ENCODE measurements around the gene FAM181B.
A peak's percentile ranks its signal among the peaks of the same experiment; 100 is the strongest.
"Not testable (repeated sequence)": the region's sequence is repeated elsewhere in the genome, so short reads cannot be mapped to it uniquely, and the experiment has no call there.

FAM181B gene

DNA sequence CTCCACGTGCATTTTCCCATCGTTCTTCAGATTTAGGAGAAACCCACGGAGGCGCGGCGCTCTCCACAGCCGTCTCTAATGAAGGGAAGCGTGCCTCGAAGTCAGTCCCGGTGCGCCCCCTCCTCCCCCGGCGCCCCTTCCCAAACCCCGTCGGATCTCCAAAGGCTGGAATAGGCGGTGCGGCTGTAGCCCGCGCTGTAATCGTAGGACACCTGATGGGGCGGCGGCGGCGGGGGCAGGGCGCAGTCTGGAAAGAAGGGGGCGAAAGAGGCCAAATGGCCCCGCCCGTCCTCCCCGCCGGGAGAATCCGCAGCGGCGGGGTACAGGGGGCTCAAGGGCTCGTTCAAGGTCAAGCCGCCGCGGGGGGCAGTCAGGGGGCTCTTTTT lies 1.3 kb downstream of the FAM181B start:
- DNase-seq = no peak

DNA sequence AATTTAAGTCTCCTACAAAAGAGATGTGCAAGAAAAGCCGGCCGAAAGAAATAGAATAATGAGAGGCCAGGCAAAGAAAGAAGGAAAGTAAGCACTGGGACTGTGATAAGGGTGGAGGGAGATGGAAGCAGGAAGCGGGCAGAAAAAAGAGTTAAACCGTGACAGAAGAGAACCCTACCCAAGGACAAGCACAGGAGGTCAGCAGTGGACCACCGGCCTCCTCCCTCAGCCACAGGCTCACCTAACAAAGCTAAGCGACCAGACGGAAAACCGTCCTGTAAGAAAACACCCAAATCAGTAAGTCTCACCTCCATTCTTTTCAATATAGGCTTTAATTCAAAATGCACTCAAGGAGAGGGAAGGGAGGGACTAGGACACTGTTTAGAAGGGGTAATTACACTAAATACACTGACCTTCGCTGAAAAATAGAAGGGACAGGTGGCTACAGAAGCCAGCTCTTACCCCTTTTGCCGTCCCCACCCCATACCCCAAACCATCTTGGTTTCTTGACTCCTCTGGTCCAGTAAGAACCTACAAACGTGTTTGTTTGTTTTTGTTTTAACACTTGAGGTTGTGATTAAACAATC lies 1.9 kb downstream of the FAM181B start:
- no peak for DNase-seq

DNA sequence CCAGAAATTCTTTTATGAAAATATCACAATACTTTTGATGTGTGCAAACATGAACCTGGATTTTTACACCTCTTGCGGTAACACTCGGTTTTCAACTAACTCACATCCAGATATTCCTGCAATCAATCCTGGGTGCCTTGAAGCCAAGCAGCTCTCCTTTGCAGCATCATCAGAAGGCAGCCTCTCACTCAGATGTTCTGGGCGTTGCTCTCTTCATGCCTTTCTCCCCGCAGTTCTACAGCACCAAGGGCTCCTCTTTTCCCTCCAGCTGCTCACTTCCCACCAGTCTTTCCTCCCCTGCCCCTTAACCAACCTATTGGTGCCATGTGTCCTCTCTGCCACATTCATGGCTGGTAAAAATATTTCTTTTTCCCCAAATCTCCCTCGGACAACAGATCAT lies 2.9 kb downstream of the FAM181B start:
- no peak for DNase-seq

DNA sequence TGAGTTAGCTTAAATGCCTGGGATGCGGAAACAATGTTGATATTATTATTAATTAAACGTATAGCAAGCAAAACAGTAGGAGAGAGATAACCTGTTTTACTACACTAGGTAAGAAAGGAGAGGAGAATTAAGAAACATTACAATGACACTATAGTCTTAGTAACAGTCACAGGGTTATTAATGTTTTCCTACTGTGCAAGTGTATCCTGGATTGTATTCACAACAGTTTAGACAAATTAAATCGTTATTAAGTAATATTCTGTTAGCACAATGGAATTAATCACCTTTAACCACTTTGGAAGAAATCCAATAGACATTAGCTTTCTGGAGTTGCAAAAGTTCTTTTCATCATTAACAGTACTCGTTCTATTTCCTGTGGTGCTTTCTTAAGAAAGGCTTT lies 3.4 kb downstream of the FAM181B start:
- no peak for DNase-seq

DNA sequence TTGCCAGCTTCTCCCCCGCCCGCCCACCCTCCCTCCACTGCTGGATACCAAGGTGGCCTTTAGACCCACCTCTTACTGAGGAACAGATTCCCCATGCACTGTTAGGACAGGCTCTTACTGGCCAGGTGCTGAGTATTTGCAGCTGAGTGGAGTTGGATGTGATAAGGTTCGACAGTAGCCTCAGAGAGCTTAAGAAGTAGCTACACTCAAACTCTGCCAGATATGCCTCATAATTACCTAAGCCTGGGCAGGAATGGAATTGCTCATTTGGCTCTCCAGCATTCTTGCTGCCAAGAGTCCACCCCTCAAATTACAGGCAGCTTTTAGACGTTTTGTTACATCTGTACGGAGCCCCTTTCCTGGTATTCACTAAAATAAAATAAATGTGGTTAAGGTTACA lies 9.6 kb downstream of the FAM181B start:
- DNase-seq = no peak

DNA sequence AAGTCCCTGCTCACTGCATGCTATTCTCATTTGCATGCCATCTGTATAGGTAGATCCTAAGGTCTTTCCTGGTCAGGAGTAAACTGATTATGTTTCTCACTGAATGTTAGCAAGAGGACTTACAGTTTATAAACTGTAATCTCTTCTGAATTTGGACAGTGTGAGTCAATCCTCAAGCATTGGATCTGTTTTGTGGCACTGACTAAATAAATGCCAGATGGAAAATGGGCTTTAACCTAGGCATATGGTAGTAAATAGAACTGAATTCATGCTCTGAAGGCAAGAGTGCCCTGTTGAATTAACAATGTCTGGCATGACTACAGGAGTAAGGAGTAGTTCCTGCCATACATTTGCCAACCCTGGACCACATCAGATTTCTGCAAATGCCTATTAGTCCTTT lies 11.4 kb downstream of the FAM181B start:
- DNase-seq = no peak

DNA sequence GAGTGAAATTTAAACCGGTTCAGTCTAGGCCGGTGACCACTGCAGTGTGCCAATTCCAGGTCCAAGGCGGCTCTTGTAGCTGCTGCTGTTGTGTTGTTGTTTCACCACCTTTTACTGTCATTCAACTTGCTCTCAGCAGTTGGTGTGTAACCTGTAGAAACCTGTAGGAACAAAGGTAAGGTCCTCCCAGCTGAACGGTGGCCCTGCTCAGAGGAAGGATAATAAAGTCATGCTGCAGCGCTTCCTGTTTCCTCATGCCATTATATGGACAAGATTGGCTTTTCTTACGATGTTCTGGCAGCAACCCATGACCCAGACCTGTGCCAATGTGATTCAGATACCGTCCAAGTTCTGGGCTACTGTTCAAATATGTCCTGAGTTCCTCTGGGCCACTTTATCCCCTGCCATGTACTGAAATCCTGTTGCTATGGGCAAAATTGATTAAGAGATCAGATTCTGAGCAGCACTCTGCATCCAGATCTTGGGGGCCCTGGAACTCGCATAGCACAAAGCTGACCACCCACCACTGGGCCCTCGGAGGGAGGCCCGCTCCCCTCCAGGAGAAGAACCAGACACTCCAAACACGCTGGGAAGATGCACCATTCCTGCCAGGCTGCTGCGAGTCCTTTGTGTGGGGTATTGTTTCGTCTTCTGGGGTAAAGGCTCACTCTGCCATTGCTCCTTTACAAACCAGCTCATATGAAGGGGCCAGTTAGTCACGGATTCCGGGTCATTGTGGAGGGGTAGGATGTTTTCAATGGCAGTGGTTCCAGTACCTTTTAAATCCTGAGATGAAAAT lies 13.2 kb downstream of the FAM181B start:
- DNase-seq = no peak

DNA sequence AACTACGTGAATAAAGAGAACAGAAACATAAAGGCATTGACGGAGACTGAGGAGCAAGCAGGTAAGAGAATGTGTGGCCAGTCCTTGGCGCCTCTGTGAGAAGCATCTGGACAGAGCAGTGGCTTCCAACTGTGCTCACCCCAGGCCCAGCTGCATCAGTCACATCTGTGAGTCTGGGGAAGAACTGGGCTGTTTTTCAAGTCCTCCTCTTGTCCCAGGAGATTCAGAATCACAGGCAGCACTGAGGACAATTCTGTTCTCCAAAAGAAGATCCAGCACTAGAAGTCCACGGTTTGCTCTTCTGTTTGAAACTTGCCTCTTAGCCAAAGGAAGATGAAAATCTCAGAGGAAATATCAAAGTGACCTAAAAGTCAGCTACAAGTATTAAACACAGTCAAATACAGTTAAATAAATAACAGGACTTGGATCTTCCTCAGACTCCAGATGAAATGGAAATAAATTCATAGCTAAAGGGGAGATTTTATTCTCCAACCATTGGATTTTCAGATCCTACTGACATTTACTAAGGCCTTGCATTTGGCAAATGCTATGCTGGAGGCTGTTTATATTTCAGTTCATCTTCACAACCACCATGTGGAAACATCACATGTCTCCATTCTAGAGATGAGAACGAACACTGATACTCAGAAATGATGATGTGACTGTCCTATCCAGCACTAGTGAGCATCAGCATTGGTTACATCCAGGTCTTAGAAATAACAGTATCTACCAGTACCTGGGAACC lies 14.1 kb downstream of the FAM181B start:
- no peak for DNase-seq

DNA sequence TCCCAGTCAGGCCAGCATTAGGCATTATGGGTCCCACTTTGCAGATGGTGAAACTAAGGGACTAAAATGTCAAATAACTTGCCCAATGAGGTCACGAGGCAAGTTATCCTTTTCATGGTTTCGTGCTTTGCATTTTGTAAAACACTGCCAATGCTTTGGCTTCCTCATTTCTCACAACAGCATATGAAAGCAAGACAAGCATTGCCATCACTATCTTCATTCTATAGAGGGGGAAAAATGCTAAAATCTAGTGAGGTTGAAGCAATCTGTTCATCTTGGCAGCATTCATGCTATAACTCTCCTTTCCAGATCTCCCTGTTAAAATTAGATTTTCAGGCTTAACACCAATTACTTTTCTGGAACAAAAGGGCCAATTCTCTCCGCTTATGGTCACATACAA lies 14.8 kb downstream of the FAM181B start:
- no peak for DNase-seq

DNA sequence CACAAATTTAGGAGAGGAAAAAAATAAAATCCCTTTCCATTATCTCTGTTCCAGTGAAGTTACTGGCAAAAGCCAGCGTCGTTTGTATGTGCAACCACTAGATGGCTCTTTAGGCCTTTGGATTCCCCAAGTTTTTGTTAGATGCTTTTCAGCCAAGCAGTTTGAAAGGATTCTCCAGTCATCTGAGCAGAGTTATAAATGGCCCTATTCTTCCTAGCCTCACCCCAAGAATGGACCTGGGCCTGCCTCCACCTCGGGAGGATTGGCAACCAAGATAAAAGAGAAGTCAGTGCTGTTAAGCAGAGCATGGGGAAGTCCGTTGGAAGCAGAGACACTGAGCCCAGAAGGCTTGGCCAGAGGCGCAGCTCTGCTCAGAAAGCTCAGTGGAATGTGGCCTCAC lies 15.4 kb downstream of the FAM181B start:
- no peak for DNase-seq

DNA sequence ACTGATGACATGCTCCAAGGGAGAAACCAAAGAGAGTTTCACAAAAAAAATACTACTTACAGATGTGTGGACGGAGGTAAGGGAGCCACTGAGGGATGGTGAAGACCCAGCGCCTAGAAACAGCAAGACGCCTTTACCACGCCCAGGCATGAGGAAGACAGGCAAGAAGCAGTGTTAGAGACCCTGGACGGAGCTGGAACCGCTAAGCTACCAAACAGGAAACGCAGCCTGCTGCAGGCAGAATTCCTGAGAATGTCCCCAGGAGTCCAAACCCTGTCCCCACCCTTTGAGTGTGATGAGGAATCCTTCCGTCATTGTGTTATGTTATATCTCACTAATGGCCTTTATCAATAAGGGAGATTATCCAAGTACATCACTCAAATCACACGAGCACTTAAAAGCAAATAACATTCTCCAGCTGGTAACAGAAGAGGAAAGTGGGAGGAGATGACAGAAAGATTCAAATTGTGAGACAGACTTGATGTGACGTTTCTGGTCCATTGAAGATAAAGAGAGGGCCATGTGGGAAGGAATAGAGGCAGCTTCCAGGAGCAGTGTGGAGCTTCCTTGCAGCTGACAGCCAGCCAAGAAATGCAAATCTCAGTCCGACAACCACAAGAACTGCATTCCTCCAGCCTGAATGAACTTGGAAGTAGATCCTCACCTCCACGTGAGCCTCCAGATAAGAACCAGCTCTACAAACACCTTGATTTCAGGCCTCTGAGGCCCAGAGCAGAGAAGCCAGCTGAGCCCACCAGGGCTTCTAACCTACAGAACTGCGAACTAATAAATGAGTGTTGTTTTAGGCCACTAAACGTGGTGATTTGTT lies 19.1 kb downstream of the FAM181B start:
- no peak for DNase-seq

DNA sequence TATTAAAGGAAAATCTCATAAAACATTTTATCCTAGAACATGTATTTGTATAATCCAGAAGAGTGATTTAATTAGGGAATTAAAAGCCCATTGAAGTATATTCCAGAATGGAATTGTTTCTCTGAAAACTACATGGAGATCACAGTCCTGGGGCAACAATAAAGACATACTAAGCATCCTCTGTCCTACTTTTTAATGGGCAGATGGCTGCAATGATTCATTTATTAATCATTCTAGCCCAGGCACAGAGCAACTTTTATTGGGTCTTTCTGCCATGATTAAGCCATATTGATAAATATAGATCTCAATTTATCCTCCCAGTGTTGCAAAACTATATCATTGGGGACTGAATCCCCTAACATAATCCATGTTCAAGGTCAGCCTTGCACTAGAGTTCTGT lies 22.0 kb downstream of the FAM181B start:
- no peak for DNase-seq

DNA sequence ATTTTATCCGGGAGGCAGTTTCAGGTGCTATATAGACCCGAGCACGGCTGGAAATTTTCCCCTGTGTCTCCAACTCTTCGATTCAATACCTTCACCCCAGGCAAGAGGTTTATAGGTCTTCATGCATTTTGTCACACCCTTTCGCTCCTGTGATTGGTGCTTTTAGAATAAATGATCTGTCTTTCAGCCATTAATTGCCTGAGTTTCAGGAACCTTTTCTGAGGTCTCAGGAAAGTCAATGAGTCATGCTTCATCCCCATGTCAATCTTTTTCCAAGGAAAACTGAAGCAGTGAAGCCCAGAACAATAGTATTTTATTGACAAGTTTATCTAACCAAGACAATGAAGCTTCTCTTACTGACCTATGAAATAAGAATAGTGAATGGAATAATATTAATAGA lies 29.9 kb downstream of the FAM181B start:
- DNase-seq = no peak

DNA sequence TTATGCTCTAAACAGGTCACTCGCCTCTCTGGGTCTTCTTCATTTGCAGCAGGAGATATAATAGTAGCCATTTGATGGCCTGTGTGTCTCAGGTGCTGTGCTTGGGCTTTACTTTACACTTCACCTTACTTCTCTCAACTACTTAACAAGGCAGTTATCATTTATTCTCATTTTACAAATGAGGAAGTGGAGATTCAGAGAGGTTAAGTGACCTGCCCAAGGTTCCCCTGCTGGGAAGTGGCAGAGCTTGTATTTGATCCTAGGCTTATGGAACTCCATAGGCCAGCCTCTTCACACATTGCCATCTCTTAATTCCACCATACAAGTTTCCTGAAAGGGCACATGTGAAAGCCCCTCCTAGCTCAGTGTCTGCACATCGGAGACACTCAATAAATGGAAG lies 30.4 kb downstream of the FAM181B start:
- no peak for DNase-seq

DNA sequence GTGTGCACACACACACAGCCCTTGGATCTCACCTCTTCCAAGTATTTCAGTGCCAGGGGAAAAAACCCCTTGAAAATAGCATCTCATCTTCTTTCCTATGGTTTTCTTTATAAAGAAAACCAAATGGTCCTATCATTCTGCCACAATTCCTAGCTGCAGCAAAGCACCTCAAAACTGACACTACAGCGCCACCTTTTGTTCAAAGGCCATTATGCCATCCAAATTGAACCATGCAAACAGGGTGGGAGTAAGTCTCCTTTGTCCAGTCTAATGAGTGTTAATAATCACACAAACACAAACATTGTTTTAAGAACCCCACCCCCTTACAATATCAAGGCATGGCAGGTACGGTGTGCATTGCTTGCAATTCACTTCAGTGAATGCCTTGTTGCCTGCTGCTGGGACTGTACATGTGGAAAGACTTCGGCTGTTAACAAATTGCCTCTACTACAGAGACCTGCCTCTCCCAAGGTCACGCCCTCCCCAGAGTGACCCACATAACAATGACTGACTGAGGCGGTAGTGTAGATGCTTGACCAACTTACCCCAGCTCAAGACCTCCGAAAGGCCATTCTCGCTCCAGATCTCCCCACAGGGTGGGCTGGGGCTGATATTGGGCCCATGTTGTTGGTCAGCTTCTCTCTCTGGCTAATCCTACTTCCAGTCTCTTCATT lies 31.7 kb downstream of the FAM181B start:
- DNase-seq = peak; percentile 42

DNA sequence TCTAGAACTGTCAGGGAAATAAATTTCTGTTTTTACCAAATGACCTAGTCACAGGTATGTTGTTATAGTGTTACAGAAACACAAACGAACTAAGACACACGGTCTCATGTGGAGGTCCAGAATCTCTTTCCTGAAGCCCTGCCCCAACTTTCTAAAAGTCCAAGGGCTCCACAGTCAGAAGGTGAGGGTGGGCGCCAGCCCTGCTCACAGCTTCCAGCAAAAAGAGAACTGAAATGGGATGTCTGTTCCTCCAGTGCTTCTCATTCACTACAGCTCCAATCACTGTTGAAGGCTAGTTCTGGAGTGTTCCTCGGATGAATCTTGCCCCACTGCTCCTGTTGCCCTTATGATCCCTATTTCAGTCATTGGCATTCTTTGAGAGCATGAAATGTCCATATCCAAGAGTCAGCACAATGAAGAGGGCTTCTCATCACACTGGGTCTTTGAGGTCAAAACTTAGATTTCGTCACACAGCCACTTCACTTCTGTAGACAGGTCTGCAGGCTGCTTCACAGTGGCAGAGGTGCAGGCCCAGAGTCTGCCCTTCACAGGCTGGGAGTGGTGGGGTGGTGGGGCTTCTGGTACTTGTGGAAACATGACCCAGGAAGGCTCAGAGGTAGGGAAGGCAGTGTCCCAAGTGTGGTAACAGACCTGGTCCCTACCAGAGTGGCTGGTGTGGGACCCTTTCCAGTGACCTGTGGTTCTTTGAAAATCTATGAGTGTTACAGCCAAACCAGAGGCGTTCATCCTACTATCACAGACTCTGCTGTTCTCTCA lies 34.9 kb downstream of the FAM181B start:
- no peak for DNase-seq

DNA sequence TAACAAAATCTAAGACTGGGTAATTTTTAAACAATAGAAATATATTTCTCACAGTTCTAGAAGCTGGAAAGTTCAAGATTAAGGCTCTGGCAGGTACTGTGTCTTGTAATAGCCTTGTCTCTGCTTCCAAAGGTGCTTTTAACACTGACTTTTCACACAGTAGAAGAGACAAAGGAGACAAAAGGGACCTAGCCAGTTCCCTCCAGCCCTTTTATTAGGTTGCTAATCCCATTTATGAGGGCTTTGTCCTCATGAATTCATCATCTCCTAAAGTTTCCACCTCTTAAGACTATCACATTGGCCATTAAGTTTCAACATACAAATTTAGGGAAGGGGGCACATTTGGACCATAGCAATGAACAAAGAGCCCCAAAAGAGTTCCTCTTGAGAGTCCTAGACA lies 40.7 kb downstream of the FAM181B start:
- DNase-seq = no peak

DNA sequence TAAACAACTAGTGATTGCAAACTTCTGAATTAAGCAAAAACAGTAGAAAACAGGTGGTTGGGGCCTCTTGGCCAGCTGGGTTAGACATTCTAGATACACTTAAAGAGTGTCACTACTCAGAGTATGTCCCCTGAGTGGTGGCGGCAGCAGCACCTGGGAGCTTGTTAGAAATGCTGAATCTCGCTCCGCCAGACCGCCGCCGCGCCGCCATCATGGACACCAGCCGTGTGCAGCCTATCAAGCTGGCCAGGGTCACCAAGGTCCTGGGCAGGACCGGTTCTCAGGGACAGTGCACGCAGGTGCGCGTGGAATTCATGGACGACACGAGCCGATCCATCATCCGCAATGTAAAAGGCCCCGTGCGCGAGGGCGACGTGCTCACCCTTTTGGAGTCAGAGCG lies 44.3 kb downstream of the FAM181B start:
- not testable (repeated sequence) for DNase-seq

DNA sequence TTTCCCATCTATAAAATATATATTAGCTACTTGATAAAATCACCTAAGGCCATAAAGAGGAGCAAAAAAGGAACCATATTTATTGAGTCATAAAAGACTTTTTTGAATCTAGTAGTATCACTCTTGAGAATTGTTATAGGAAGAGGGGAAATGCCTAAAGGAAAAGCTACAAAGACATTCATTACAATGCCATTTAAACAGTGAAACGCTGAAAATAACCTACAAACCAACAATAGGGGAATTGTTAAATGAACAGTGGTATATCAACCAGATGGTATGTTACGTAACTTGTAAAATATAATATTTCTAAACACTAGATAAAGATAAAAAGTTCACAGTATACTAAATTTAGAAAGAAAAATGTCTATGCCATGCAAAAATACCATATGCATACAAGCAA lies 47.5 kb downstream of the FAM181B start:
- no peak for DNase-seq

DNA sequence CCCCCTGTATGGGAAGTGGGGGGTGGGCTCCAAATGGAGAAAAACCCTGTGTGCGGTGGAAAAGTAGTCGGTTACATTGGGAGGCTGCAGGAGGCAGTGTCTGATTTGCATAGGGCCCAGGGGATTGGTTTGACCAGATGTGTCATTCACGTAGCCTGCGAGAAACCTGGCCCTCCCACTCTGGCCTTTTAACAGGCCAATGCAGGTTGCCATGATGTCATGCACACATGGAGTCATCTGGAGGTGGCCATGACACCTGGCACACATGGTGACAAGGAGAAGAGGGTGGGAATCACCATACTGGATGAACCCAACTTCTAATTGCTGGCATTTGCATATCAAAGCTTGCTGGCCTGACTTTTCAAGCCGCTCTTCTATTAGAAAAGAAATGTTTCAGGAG lies 50.6 kb downstream of the FAM181B start:
- no peak for DNase-seq

DNA sequence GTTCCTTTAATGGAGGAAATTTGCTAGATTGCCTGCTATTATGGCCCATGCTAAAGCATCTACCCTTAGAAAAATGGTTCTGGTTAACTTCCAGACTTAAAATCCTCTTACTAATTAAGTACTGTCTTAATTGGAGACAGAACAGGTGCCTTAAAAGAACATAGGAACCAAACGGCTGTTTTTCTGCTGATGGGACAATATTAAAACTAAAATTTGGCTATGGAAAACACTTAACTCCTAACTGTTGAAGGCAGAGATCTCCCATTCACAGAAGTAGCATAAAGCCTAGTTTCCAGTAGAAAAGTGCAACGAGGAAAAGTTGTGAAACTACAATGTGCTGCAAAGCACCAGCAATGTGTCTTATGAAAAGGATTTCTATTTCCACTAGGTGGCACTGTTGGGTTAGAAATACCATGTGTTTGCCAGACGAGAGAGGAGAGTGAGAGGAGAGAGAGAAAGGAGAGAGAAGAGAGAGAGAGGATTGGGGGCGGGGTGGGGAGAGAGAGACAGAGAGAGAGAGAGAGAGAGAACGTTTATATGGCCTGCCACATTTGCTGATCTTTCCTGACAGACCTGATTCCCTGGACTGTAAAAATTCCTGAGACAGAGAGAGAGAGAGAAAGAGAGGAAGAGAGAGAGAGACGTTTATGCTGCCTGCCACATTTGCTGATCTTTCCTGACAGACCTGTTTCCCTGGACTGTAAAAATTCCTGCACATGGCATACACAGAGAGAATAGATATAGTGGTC lies 51.5 kb downstream of the FAM181B start:
- DNase-seq = no peak
